Measurements from ENCODE around the gene KRTAP12-3.
"Not testable (repeated sequence)": the region's sequence is repeated elsewhere in the genome, so short reads cannot be mapped to it uniquely, and the experiment has no call there.

KRTAP12-3 gene

GRCh38 chr21:44686843-44687561, 29.3 kb downstream of the KRTAP12-3 start:
- DNase-seq: no peak

- no peak for DNase-seq
These were observed 29.9 kb downstream of the KRTAP12-3 start for GRCh38 chr21:44687671-44688070.

GRCh38 chr21:44689740-44690139, 32.0 kb downstream of the KRTAP12-3 start:
- DNase-seq: not testable (repeated sequence)

GRCh38 chr21:44691686-44692085, 34.0 kb downstream of the KRTAP12-3 start:
- DNase-seq: no peak

GRCh38 chr21:44692798-44693512, 35.2 kb downstream of the KRTAP12-3 start:
- DNase-seq: no peak

GRCh38 chr21:44694776-44695175, 37.0 kb downstream of the KRTAP12-3 start:
- DNase-seq: no peak

GRCh38 chr21:44695184-44695583, 37.5 kb downstream of the KRTAP12-3 start:
- no peak for DNase-seq

GRCh38 chr21:44695641-44696040, 37.9 kb downstream of the KRTAP12-3 start:
- DNase-seq: no peak

- no peak for DNase-seq
These were observed 38.8 kb downstream of the KRTAP12-3 start for GRCh38 chr21:44696572-44696971.

- DNase-seq: not testable (repeated sequence)
These were observed 39.6 kb downstream of the KRTAP12-3 start, which contains the start of gene KRTAP10-12 for GRCh38 chr21:44697172-44697810. Gene KRTAP10-12 (plus strand): TSS chr21:44697172. CDS start chr21:44697202, 30 bp downstream.

- DNase-seq: no peak
These were observed 40.3 kb downstream of the KRTAP12-3 start for GRCh38 chr21:44697811-44698734.

- DNase-seq: no peak
These were observed 41.8 kb downstream of the KRTAP12-3 start for GRCh38 chr21:44699502-44700001.

GRCh38 chr21:44700101-44701022, 42.6 kb downstream of the KRTAP12-3 start:
- no peak for DNase-seq

- DNase-seq: no peak
These were observed 43.3 kb downstream of the KRTAP12-3 start for GRCh38 chr21:44701023-44701400.

GRCh38 chr21:44701541-44701940, 43.8 kb downstream of the KRTAP12-3 start:
- no peak for DNase-seq

GRCh38 chr21:44702111-44702972, 44.6 kb downstream of the KRTAP12-3 start:
- DNase-seq: no peak

GRCh38 chr21:44702973-44703730, 45.4 kb downstream of the KRTAP12-3 start:
- DNase-seq: no peak

- no peak for DNase-seq
These were observed 46.3 kb downstream of the KRTAP12-3 start for GRCh38 chr21:44703731-44704635.
